T-helper 9 cell (primary cell): Measurements from ENCODE around the gene ASAP2.
"Not testable (repeated sequence)": the region's sequence is repeated elsewhere in the genome, so short reads cannot be mapped to it uniquely, and the experiment has no call there.

Experiments used
- DNase-seq: peaks from one replicate; pipeline ENCODE4 v3.0.0-alpha.2; 2020

The ASAP2 gene

DNA sequence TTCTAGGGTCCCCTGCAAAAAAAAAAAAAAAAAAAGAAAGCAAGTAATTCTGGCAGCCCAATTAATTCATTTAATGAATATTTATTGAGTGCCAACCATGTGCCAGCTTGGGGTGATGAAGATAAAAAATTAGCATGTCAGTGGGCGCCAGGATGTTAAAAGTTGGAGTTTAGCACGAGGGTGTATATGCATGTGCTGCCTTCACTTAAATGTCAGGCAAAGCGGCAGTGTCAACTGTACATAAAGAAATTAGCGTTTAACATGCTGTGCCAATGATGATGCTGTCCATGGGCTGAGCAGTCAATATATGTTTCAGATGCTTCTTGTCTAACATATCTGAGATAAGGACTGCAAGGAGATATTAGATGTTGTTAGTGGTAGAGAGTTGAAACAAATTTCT lies 49.5 kb downstream of the ASAP2 start:
- no peak for DNase-seq

DNA sequence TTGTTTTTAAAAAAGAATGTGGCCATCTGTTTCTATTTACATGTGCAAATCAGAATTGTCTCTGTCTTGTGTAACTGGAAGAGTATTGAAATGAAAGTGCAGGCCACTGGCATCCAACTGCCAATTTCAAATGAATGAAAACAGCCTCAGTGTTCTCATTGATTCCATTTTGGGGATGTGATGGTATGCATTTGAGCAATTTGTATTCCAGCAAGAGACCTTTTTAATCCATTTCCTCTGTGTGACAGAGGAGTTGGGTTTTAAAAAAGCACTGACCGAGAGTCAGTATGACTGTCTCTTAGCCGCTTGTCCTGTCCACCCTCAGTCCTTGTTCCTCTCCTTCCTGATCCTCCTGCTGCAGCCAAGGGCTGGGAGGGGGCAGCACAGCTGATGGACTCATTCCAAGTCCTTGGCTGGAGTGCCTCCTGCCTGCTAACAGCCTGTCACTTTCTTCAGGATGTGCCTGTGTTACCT lies 50.0 kb downstream of the ASAP2 start:
- DNase-seq = no peak

DNA sequence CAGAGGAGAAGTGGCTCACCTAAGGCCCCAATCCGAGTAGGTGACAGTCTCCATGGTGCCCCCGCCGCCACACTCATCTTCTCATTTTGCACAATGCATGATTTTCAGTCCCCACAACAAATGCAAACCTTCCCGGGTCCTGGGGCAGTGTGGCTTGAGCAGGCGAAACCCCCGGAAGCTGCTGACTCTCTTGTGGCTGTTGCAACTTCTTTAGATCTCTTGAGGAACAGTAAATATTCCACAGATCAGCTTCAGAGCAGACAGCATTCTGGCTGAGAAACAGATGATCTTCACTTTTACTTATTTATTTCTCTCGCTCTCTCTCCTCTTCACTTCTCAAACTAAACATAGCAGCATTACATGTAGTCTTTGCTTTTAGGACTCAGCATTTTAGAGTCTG lies 51.9 kb downstream of the ASAP2 start:
- DNase-seq = no peak

DNA sequence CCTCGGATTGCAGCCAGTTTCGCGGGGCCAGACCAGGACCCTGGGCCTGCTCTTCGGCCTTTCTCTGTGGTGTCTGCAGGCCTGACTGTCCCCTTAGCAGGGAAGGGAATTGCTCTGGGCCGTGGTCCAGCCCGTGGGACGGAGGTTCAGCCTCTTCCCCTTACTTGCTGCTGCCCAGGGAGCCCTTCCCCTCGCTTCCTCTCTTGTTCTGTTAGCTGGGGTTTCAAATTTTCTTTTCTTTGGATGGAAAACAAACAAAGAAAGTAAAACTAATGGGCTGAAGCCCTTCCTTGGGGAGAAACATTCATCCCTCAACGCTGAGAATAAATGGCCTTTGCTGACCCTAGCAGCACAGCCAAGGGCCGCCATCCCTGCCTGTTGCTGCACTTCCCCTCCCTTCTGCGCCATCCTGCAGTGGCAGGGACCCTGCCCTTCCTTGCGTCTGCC lies 52.4 kb downstream of the ASAP2 start:
- DNase-seq = no peak

DNA sequence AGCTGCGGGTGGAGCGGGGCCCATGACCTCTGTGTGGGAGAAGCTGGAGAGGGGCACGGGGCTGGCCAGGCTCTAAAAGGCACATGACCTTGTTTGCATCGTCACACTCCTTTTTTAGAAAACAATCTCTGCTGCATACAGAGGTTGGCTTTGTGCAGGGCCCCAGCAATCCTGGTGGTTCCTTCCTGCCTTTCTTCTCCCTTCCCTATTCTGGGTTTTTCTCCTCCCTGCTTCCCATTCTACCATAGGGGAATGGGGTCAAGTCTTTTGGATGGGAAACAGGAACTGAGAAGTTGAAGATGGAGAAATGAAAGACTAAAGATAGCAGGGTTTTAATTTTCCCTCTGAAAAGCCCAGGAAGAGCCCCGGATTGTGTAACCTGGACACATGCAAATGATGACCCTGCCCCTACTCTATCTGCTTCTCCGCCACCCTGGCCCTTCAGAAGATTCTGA lies 53.9 kb downstream of the ASAP2 start:
- no peak for DNase-seq

DNA sequence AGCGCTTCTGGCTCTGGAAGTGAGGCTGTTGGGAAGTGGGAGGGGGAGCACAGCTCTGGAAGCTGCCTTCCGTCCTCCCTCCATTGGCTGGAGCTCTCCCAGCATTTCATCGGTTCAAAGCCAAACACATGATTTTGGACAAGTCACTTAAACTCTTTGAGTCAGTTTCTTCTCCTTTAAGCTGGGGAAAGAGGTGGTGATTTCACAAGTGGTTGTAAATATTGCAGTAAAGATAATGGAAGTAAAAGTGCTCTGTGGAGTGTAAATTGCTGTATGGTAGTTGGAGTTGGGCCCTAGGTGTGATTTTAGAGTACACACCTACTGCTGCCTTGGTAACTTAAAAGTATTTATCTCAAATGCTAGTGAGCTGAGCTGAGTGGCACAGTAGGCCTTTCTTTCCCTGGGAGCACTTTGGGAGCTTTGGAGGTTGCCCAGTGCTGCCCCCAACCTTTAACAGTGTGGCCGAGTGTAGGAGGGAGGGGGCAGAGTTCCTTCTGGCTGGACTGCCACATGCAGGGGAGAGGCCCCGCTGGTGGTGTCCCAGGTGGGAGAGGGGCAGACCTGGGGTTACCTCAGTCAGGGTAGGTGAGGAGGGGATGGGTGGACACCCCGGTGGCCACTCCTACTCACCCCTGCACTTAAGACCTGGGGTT lies 54.7 kb downstream of the ASAP2 start:
- DNase-seq = no peak

DNA sequence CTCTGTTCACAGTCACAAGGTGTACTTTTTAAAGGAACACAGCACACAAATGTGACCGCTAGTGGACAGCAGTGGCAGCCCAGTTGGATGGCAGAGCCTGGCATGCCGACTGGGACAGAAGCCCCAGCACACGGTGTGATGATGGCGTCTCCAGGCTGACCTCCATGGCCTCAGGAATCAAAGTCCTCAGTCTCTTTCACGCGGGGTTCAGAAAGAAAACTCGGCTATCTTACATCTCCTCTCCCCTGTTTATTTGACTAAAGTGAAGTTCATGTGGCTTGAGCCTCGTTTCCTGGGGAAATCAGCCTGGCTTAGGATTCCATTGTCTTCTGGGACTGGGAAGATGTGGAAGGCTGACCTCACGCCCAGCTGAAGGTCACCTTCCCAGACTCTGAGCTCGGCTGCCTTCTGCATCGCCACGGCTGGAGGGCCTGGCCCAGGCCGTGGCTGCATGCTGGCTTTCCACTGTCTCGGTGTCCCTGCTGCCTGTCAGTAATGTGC lies 56.1 kb downstream of the ASAP2 start:
- no peak for DNase-seq

DNA sequence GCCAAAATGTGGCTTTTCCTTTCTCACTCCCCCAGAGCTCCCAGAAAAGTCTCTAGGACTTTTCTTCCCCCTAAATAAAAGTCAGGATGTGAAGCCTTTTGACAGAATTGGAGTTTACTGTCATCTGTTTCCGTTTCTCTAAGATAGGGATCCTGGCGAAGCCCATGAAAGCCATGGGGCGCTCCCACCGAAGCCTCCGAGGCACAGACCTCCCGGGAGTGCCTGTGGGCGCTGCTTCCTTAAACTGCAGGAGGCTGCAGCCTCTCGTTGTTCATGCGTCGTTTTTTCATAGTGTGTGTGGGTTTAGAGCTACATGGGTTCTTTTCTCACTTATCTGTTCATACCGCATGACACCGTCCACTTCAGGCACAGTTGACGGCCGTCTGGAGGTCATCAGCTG lies 56.8 kb downstream of the ASAP2 start:
- DNase-seq = no peak

DNA sequence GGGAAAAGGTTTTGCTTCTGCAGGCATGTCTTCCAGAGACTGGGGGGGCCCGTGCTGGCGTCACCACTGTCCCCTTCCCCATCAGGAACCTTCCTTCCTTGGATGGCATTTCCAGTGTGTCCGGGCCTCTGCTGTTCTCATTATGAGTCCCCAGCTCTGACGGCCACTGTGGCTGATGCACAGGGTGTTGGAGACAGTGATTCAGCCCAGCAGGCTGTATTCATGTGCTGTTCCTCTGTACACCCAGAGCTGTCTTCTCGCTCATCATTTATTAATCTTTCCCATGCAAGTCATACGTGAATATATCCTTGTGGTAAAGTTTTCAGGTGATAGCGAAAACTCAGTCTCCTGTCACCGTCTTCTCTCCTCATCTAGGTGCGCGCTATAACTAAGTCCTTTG lies 57.7 kb downstream of the ASAP2 start:
- no peak for DNase-seq

DNA sequence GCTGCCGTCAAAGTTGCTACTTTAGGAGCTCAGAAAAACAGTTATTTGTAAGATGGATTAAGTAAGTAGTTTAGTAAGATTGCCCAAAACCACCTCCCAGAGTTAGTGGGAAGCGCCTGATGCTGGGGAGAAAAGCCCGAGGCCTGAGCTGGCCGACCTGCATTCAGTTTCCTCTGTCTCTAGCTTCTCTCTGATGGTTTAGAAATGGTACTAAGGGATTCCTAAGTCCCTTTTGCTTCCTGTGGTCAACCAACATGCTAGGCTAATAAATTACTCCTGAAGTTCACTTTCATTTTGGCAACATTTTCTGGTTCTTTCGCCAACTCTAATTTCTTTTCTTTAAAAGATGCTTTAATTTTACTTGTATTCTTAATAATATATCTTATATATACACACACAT lies 60.1 kb downstream of the ASAP2 start:
- DNase-seq = no peak

DNA sequence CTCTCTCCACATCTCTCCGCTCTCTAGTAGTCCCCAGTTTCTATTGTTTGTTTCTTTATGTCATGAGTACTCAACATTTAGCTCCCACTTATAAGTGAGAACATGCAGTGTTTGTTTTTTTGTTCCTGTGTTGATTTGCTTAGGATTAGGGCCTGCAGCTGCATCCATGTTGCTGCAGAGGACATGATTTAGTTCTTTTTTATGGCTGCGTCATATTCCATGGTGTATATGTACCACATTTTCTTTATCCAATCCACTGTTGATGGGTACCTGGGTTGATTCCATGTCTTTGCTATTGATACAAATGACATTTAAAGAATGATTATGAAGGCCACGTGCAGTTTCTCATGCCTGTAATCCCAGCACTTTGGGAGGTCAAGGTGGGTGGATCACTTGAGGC lies 60.7 kb downstream of the ASAP2 start:
- DNase-seq = not testable (repeated sequence)

DNA sequence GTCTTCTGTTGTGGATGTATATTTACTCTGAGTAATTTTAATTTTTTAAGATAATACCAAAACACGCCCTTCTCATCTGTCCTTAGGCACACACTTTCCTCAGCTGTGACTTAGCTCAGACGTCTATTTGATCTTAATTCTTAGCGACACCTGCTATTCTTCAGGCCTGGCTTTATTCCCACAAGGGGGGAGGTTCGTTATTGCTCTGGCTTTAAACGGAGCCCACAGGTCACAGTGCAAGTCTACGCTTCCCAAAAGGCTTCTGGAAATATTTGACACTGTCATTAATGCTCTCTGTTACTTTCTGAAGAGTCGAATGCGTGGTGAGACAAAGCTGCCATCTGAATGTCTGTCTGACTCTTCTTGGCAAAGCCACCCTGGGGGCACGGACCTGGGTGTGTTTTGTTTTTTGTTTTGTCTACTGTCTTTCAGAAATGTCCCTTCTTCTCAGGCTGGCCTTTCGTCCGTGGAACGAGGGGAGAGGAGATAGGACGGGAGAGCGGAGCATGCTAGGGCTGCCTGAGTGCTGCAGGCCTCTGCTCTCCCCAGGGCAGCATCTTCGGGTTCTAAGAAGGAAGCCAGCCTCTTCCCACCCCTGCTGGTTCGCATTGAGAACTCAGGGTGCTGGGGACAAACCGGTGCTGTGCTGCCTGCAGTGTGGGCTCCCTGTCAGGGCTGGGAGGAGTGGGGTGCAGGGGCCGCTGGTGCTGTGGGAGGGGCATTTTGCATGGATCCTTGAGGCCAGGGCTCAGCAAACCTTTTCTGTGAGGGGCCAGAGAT lies 61.9 kb downstream of the ASAP2 start:
- no peak for DNase-seq

DNA sequence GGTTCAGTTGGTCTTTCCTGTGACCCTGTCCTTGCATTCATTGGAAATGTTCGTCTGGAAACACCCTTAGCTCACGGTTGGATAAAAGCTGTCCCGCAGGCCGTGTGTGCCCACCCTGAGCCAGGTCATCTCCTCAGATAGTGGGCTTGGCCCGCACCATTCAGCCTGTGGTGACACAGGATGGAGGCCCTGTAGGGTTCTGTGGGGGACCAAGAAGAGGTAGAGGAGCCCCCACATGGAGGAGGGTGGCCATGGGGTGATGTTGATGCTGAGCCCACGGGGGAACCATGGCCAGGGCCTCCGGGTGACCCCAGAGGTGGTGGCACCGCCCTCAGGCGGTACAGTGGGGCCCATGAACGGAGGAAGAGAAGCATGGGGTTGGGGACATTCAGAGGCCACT lies 62.7 kb downstream of the ASAP2 start:
- no peak for DNase-seq

DNA sequence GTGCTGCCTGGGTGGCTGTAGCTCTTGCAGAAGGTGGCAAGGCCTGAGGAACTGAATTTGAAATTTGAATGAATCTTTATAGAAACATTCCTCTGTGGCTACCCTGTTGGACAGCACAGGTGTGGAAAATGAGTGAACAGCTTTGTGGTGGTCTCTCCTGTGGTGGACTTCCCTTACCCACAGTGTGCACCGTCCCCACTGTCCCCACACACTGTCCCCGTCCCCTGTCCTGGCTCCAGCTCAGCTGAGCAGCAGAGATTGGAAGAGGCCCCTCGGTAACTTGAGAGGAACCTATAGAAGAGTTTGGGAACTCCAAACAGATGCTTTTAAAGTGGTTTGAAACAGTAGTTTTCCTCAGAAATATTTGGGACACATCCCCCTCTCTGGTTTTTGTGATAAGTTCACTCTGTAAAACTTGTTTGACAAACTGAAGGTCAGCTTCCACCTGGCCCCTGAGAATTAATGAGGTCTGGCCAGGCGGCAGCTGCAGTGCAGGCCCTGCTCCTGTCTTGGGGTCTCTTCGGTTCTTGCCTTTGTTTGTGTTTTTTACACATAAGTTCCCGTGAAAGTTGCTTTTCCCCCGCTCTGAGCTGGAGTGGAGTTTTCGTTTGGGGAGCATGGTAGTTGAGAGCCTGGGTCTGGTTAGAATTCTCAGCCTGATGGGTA lies 63.2 kb downstream of the ASAP2 start:
- no peak for DNase-seq

DNA sequence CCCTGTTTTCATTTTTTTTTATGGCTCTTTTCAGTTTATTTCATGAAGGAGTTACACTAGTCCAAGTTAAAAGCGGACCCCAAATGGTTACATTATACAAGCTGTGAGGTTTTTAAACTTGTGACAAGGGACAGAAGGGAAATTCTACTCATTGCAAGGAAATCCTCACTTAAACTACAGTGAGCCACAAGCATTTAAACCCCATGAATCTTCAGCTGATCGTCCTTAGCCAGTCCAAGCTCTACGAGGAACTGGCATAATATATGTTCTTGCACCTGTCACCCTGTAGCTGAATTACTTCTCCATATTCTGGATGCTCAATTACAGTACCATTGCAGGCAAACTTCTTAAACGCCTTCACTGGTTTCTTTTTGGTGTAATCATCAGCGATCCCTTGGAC lies 64.5 kb downstream of the ASAP2 start:
- no peak for DNase-seq

DNA sequence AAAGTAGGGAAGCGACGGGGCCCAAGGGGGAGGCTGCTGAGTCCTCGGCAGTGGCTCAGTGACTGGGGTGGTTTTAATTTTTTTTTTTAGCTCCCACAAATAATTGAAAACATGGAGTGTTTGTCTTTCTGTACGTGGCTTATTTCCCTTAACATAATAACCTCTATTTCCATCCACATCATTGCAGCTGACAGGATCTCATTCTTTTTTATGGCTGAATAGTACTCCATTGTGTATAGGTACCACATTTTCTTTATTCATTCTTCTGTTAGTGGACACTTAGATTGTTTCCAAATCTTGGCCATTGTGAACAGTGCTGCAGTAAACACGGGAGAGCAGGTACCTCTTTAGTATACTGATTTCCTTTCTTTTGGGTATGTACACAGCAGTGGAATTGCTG lies 65.1 kb downstream of the ASAP2 start:
- DNase-seq = no peak

DNA sequence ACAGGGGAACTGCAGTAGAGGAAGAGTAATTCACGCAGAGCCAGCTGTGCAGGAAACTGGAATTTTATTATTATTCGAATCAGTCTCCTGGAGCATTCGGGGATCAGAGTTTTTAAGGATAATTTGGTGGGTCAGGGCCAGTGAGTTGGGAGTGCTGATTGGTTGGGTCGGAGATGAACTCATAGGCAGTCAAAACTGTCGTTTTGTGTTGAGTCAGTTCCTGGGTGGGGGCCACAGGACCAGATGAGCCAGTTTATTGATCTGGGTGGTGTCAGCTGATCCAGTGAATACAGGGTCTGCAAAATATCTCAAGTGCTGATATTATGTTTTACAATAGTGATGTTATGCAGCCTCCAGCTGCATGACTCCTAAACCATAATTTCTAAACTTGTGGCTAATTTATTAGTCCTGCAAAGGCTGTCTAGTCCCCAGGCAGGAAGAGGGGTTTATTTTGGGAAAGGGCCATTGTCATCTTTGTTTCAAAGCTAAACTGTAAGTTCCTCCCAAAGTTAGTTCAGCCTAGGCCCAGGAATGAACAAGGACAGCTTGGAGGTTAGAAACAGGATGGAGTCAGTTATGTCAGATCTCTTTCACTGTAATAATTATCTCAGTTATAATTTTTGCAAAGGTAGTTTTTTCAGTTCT lies 67.0 kb downstream of the ASAP2 start:
- no peak for DNase-seq

DNA sequence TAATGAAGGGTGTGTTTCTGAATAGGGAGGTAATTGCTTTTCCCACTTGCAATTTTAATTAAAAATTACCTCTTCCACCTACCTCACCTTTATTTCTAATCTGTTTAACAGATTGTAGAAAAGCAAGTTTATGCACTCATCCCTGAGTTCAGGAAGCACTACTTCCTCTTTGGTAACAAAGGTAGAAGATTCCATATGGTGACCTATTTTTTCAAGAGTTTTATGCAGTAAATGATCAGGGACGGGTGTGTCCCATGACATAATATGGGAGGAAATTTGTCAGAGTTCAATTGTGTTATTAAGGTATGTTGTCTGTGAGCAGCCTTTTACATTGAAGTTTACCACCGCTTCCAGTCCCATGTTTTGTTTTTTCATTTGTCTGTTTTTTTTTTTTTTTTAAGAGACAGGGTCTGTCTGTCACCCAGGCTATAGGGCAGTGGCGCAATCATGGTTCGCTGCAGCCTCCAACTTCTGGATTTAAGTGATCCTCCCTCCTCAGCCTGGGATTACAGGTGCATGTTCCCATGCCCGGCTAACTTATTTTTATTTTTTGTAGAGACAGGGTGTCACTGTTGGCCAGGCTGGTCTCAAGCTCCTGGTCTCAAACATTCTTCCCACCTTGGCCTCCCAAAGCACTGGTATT lies 68.2 kb downstream of the ASAP2 start:
- no peak for DNase-seq

DNA sequence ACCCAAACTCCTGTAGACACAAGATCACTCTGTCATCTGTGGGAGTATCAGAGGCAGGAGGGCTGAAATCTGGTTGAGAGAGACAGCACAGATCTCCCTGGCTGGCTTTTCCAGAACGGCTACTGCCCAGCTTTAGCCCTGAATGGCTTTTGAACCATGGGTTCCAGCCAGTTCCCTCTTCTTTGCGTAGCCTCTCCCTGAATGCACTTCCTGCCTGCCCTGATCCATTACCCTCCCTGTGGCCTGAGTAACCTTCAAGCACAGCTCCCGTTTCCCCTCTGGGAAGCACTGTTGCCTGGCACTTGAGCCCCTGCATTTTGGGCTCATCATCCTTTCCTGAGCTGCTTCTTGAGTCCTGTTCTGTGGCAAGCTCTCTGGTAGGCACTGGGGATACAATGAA lies 68.8 kb downstream of the ASAP2 start:
- DNase-seq = no peak

DNA sequence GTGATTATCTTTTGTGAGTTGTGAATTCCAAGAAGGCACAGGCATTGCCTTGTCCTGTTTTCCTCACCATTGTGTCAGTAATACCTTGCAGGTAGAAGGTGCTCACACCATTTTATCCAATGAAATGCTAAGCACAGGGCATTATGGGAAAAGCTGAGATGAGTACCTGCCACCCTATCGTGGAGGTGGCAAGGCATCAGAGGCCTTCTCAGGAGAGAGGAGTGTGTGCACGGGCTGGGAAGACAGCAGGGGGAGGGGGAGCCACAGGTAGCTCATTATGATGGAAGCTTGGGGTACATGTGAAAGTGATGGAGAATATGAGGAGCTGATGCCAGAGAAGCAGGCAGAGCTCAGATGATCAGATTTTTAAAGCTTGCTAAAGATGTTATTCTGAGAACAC lies 69.5 kb downstream of the ASAP2 start:
- no peak for DNase-seq

DNA sequence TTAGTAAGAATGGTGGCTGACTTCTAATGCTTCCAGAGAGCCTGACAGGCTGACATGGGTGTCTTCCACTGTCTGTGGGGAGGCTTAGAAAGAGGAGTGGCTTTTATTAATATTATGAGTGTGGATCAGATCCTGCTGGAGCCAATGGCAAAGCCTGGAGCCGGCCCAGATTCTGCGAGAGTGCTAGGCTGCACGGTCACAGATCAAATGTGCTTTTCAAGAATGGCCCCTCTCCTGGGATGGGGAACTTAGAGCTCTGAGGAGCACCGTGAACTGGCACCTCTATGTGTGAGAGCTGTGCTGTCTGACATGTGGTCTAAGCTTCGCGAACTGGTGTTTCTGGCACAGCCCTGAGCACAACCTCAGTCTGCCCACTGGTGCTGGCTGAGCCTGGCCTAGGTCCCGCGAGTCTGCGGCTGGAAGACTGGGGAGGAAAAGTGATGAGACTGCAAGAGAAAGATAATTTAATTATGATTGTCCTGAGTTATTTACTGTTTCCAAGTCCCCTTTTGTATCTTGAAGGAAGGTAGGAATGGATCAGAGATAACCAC lies 70.4 kb downstream of the ASAP2 start:
- DNase-seq = no peak

DNA sequence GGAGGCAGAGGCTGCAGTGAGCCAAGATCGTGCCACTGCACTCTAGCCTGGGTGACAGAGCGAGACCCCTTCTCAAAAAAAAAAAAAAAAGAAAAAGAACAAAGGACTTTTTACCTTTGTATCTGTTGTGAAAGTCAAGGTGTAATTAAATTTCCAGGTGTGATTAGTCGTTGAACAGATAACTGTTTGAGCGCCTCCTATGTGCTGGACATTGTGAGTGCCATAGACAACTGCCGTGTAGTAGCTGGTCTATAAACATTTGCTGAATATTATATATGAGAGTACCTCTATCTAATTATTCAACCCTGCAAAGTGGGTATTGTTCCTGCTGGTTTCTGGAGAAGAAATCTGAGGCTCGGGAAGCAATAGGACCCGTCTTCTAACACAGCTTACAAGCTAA lies 71.8 kb downstream of the ASAP2 start:
- no peak for DNase-seq
